ENCODE data around the gene MGAT1.
A peak's percentile ranks its signal among the peaks of the same experiment; 100 is the strongest.
"Not testable (repeated sequence)": the region's sequence is repeated elsewhere in the genome, so short reads cannot be mapped to it uniquely, and the experiment has no call there.

MGAT1 gene

GRCh38 chr5:180804129-180804618 is 1.6 kb upstream of the MGAT1 start:
- DNase-seq (ENCODE audit: low read depth) = peak; percentile 17

DNA sequence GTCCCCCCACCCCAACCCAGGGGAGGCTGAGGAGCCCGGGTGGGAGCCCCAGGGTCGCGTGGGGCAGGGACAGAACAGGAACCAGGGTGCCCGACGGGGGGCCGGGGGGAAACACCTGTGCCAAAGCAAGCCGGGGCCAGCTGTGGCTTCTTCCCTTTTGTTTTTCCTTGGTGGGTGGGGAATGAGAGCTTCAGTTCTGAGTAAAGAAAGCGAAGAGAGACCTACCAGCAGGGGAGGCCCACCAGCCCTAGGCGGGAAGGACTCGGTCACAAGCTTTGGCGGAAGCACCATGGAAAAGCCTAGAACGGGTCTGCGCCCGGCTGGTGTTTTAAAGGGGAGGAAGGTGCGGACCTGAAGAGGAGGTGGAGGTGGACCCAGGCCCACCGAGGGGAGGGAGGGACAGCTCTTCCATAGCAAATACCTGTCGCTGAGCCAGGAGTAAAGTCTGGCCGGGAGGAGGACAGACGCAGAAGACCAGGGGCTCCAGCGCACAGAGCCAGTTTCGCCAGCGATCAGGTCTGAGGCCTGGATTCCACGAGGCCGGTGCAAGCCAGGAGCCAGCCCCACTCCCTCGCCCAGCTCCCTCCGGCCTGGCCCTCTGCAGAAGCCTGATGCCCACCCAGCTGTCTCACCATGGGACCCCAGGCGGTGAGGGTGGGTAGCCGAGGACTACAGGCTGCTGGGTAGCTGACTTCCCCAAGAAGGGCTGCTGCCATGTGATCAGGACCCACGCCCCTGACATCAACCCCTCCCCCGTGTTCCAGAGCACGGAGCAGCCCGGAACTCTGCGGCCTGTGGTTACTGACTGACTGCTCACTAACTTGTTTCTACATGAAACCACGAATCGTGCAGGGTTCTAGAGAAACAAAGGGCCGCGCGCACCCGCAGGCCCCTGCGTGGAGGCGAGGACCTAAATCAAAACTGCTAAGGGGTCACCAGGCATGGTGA is 849 bp upstream of the MGAT1 start:
- peak; percentile 73 for DNase-seq (ENCODE audit: low read depth)

- DNase-seq (ENCODE audit: low read depth) = no peak
Observed at GRCh38 chr5:180801596-180802324, 846 bp downstream of the MGAT1 start.

DNA sequence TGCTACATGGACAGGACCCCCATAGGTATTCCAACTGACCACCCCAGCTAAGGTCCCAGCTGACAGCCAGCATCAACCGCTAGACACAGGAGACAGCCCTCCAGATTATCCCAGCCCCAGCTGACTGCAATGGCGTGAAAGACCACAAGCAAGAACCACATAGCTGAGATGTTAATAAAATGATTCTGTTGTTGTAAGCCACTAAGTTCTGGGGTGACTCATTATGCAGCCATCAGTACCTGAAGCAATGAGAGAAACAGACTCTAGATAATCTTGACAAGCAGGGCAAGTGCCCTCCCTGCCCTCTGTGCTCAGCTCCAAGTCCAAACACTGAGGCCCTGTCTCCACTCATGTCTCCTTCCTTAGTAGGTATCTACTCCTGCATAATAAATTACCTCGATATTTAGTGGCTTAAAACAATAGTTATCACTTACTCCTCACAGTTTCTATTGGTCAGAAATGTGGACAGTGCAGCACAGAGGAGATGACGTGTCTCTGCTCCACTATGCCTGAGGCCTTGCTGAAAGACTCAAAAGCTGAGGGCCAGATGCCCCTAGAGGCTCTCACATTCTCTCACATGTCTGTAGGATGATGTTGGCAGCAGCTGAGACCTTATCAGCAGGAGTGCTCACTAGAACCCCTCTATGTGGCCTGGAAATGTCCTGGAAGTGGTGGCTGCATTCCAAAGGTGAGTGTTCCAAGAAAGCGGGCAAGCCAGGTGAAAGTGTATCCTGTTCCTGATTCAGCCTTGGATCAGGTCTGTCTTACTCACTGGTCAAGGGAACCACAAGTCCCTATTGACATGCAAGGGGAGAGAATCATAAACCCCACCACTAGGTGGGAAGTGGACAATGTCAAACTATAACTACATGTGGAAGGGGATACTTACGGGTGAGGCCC is 2.5 kb downstream of the MGAT1 start:
- no peak for DNase-seq (ENCODE audit: low read depth)

DNA sequence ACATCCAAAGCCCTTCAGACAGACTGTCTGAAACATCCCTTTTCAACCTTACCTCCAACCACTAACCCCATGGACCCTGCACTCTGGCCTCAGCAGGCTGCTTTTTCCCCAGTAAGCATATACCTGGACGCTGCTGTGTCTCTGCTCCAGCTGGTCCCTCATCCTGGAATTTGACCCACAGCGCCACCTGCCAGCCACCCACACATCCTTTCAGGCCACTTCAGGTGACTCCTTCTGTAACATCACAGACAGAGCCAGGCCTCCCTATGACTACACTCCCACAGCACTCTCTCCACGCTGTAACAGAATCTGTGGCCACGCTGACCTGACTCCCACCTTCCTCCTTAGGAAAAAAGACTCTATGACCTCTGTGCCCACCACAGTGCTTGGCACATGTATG is 3.4 kb downstream of the MGAT1 start:
- no peak for DNase-seq (ENCODE audit: low read depth)

GRCh38 chr5:180798193-180798592 is 4.4 kb downstream of the MGAT1 start:
- no peak for DNase-seq (ENCODE audit: low read depth)

DNA sequence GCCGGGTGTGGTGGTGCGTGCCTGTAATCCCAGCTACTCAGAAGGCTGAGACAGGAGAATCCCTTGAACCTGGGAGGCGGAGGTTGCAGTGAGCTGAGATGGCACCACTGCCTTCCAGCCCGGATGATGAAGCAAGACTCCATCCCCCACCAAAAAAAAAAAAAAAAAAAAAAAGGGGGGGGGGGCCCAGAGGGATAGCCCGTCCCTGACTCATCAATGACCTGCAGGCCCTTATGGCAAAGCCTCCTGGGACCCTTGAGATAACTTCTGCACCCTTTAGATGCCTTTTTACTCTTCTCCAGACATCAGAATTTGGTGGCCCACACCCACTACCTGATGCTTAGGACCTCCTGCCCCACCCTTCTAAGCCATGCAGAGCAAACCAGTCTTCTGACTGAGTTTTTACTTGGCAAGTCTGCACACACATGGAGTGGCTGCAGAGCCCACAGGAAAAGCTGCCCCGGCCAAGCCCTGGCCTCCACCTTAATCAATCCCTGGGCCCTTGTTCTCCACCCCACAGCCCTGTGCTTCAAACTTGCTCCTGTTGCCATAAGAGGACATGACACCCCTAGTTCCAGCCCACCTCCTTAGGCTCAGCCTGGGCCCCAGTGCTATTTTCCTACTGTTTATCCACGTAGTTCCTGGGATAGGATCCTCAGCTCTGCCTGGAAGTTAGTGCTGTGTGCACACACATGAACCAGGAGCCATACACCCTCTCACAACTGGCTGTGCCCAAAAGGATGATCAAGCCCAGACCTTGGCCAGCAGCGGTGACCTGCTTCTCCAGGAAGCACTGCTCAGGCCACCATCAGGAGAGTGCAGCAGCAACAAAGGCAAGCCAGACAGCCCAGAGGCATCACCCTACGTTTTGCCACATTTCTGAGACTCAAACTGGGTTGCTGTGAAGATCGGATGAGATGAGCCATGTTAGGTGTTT is 5.1 kb downstream of the MGAT1 start:
- no peak for DNase-seq (ENCODE audit: low read depth)

DNA sequence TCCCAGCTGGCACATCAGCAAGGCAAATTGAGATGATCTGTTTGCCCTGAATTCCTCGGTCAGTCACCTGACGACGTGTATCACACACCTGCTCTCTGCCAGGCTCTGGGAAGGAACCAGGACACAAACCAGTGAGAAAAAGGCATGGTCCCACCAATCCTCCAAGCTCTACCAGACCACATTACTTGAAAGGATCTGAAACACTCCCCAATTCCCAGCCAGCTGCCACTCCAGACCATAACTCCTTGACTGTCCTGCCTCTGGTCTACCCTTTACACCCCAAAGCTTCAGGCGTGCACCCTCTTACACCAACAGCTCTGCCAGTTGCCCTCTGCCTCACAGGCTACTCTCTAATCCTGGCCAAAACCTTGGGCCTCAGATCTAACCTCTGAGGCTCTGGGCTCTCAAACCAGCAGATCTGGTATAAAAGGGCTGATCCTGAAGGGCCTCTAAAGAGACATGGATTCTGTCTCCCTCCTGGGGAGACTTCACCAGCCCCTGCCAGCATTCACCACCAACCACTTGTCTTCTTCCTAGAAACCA is 6.8 kb downstream of the MGAT1 start:
- no peak for DNase-seq (ENCODE audit: low read depth)

GRCh38 chr5:180792965-180793287 is 9.7 kb downstream of the MGAT1 start:
- DNase-seq (ENCODE audit: low read depth) = no peak

DNA sequence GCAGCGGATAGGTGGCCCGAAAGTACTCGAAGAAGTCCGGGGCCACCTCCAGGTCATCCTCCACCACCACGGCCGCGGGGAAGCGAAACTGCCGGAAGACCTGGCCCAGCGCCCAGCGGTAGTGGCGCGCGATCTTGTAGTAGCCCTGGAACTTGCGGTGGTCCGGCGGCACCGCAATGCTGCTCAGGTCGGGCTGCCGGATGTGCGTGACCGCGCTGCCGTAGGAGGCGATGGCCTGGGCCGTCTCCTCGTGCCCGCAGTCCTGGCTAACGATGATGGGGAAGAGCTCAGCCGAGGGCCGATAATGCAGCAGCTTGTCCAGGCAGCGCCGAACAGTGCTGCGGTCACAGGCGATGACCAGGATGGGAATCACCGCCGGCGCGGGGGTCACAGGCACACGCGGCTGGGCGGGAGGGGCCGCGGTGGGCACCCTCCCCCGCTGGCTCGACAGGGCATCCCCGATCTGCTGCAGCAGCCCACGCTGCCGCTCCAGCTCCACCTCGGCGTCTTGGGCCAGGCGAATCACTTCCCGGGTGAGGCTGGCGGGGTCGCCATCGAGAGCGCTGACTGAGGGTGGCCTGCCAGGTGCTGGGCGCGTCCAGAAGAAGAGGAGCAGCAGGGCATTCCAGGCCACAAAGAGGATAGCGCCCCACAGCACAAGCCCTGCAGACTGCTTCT is 10.2 kb downstream of the MGAT1 start:
- no peak for DNase-seq (ENCODE audit: low read depth)

GRCh38 chr5:180791611-180792213 is 10.9 kb downstream of the MGAT1 start:
- no peak for DNase-seq (ENCODE audit: low read depth)

GRCh38 chr5:180790524-180790923 is 12.1 kb downstream of the MGAT1 start:
- no peak for DNase-seq (ENCODE audit: low read depth)

GRCh38 chr5:180790020-180790419 is 12.6 kb downstream of the MGAT1 start:
- no peak for DNase-seq (ENCODE audit: low read depth)

DNA sequence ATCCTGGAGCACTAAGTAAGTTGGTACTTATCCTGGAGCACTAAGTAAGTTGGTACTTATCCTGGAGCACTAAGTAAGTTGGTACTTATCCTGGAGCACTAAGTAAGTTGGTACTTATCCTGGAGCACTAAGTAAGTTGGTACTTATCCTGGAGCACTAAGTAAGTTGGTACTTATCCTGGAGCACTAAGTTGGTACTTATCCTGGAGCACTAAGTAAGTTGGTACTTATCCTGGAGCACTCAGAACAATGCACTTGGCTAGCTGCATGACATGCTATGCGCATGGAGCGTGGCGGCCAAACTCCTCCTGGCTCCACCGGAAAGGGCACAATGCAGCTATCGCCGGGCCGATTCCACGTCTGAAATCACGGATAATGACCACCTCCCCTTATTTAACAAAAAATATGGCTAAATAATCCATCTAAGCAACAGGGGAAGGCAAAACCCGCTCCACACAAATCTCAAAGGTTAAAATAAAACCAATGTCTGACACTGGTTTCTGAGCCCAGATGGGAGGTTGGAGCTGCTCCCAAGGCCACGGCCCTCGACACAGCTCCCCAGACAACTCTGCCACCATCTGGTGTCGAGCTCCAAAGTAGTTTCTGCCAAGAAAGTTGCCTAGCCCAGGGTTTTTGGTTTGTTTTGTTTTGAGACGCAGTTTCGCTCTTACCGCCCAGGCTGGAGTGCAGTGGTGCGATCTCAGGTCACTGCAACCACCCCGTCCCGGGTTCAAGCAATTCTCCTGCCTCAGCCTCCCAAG is 13.8 kb downstream of the MGAT1 start:
- not testable (repeated sequence) for DNase-seq (ENCODE audit: low read depth)

GRCh38 chr5:180787711-180788431 is 14.7 kb downstream of the MGAT1 start:
- no peak for DNase-seq (ENCODE audit: low read depth)

DNA sequence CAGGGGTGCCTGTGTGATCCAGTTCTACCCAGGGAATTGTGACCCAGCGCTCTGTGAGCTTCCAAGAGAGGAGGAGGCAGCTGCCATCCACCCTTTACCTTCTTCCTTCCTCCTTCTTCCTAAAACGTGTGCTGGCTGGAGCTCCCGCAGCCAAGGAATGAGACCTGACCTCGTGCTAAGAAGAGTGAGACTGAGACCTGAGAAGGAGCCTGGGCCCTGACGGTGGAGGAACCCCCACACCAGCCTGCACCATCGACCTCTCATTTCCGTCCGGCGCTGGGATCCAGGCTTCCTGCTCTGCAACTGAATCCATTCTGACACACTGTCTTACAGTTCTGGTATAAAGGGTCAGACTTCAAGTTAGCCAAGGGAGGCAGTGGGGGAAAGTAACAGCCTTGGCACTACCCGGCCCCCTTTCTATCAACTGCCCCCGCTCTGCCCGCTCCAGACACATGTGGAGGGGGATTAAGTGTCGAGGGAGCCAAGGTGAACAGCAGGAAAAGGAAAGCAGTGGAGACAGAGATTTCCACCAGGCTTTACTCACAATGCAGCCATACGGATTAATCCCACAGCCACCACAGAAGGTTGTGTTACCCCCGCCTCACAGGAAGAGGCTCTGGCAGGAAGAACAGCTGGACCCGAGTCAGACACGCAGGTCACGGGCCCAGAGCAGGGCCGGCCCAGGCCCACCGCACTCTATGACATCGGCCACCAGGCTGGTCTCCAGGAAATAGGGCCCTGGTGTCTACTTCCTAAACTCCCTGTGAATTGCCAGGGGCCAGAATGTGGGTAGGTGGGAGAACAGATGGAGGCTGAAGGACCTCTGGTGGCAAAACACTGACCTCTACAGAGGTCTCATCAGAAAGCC is 15.8 kb downstream of the MGAT1 start:
- no peak for DNase-seq (ENCODE audit: low read depth)

DNA sequence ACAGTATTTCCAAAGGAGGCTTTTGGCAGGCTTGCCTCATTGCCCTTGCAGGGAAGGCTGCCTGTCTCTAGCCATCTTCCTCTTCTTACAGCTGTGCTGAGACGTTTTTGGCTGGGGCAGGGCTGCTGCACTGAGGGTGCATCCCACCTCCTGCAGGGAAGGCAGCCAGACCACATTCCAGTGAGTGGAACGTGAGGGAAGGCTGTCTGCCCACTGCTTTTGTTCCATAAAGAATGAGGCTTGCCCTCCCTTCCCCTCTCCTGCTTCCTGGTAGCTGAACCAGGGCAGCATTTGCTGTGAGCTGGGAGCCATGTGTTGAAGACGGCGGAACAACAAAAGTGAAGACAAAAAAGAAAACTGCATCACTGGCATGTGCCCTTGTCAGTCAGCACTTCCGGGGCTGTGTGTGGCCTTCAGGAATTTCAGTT is 16.8 kb downstream of the MGAT1 start:
- no peak for DNase-seq (ENCODE audit: low read depth)
